Measurements from ENCODE around the gene WDR20. TPM values are rescaled to one million over a fixed set of nuclear protein-coding genes. Genes with fewer than 3 reads are reported as not detected.

The WDR20 gene
- polyA plus RNA-seq, 1 donor (not counting 4 experiments of a cell fraction or from before 2014, with no cell fraction given): 24.5 TPM

GRCh38 chr14:102180248-102180998 lies 40.7 kb downstream of the WDR20 start:
- no peak for DNase-seq (ENCODE audit: low read depth, low spot score)
- H3K9me3 ChIP-seq (ENCODE audit: control insufficient read depth, low read depth, low read length): no peaks in the 10 kb centered on the region
- TF ChIP-seq, protein P1, sequence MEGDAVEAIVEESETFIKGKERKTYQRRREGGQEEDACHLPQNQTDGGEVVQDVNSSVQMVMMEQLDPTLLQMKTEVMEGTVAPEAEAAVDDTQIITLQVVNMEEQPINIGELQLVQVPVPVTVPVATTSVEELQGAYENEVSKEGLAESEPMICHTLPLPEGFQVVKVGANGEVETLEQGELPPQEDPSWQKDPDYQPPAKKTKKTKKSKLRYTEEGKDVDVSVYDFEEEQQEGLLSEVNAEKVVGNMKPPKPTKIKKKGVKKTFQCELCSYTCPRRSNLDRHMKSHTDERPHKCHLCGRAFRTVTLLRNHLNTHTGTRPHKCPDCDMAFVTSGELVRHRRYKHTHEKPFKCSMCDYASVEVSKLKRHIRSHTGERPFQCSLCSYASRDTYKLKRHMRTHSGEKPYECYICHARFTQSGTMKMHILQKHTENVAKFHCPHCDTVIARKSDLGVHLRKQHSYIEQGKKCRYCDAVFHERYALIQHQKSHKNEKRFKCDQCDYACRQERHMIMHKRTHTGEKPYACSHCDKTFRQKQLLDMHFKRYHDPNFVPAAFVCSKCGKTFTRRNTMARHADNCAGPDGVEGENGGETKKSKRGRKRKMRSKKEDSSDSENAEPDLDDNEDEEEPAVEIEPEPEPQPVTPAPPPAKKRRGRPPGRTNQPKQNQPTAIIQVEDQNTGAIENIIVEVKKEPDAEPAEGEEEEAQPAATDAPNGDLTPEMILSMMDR (optimal IDR thresholded peaks at IDR 0.05 in 1 of 3, IDR thresholded peaks at IDR 0.05 in 1 of 3, conservative IDR thresholded peaks at IDR 0.05 in 1 of 3; ENCODE audit: extremely low read depth in 1 of 3, insufficient read depth in 2 of 3, low read length in 3 of 3): no peak
- TF ChIP-seq EZH2 (IDR thresholded peaks at IDR 0.05; ENCODE audit: low read length): no peak
- H3K9ac ChIP-seq (ENCODE audit: control insufficient read depth, extremely low read depth, insufficient read depth, low read length): no peak overlapping the region
- peaks cover 14% of the 10 kb centered on the region for H3K4me1 ChIP-seq (ENCODE audit: control insufficient read depth, extremely low read depth, insufficient read depth, low read length)
- peaks cover 5% of the 10 kb centered on the region for H4K20me1 ChIP-seq (ENCODE audit: control insufficient read depth, extremely low read depth, insufficient read depth, low read length)
- dilution Hi-C loops (cut with MboI; ENCODE audit: extremely low pct_ligation_motif_present, low sequenced_read_pairs): no loop called here
- peaks cover 3% of the 10 kb centered on the region for H3K9me1 ChIP-seq (ENCODE audit: control insufficient read depth, extremely low read depth, insufficient read depth, low read length)
- H3K4me3 ChIP-seq (ENCODE audit: control insufficient read depth in 2 of 3, extremely low read depth in 1 of 3, insufficient read depth in 2 of 3, low read depth in 1 of 3, low read length in 3 of 3): no peak overlapping the region
- no peak overlapping the region for H2AFZ ChIP-seq (ENCODE audit: control insufficient read depth, low read length)
- no peaks in the 10 kb centered on the region for H3K27me3 ChIP-seq (ENCODE audit: control insufficient read depth, extremely low read depth, insufficient read depth, low read length)
- H3K79me2 ChIP-seq (ENCODE audit: control insufficient read depth, insufficient read depth, low read length): peaks cover 70% of the 10 kb centered on the region
- no peak overlapping the region for H3K4me2 ChIP-seq (ENCODE audit: control insufficient read depth, extremely low read depth, insufficient read depth, low read depth, low read length)
- peaks cover 0 to 3% of the 10 kb centered on the region in 2 experiments for H3K36me3 ChIP-seq (ENCODE audit: control insufficient read depth in 2 of 2, extremely low read depth in 1 of 2, insufficient read depth in 2 of 2, low read length in 2 of 2)
- no peak overlapping the region for H3K27ac ChIP-seq (ENCODE audit: control insufficient read depth, insufficient read depth, low read length)
- FAIRE-seq: no peak

DNA sequence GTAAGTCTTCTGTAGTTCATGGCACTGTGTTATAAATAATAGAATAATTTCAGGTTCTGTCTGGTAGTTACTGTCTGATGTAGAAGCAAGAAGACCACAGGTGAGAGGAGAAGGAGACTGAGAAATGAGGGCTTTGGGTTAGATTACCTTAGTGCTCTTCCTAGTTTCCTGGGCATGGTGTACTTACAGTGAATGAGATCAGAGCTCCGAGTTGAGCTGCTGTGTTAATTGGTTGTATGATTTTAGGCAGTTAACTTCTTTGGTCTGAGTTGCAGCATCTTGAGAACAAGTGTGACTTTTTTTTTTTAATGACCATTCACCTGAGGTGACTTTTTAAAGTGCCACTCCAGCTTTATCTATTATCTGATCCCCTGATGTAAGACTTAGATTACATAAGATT lies 41.5 kb downstream of the WDR20 start:
- no peak overlapping the region for H3K27ac ChIP-seq (ENCODE audit: control insufficient read depth, insufficient read depth, low read length)
- no peak for FAIRE-seq
- H3K9me3 ChIP-seq (ENCODE audit: control insufficient read depth, low read depth, low read length): no peaks in the 10 kb centered on the region
- no peak overlapping the region for H2AFZ ChIP-seq (ENCODE audit: control insufficient read depth, low read length)
- no peak overlapping the region for H3K9ac ChIP-seq (ENCODE audit: control insufficient read depth, extremely low read depth, insufficient read depth, low read length)
- peaks cover 72% of the 10 kb centered on the region for H3K79me2 ChIP-seq (ENCODE audit: control insufficient read depth, insufficient read depth, low read length)
- peaks cover 5% of the 10 kb centered on the region for H4K20me1 ChIP-seq (ENCODE audit: control insufficient read depth, extremely low read depth, insufficient read depth, low read length)
- no peaks in the 10 kb centered on the region for H3K27me3 ChIP-seq (ENCODE audit: control insufficient read depth, extremely low read depth, insufficient read depth, low read length)
- peaks cover 5% of the 10 kb centered on the region for H3K9me1 ChIP-seq (ENCODE audit: control insufficient read depth, extremely low read depth, insufficient read depth, low read length)
- H3K4me1 ChIP-seq (ENCODE audit: control insufficient read depth, extremely low read depth, insufficient read depth, low read length): peaks cover 14% of the 10 kb centered on the region
- no peak for TF ChIP-seq EZH2 (IDR thresholded peaks at IDR 0.05; ENCODE audit: low read length)
- H3K36me3 ChIP-seq (ENCODE audit: control insufficient read depth in 2 of 2, extremely low read depth in 1 of 2, insufficient read depth in 2 of 2, low read length in 2 of 2): peaks cover 0 to 3% of the 10 kb centered on the region in 2 experiments
- H3K4me3 ChIP-seq (ENCODE audit: control insufficient read depth in 2 of 3, extremely low read depth in 1 of 3, insufficient read depth in 2 of 3, low read depth in 1 of 3, low read length in 3 of 3): no peak overlapping the region
- no peak for DNase-seq (ENCODE audit: low read depth, low spot score)
- no peak overlapping the region for H3K4me2 ChIP-seq (ENCODE audit: control insufficient read depth, extremely low read depth, insufficient read depth, low read depth, low read length)
- dilution Hi-C loops (cut with MboI; ENCODE audit: extremely low pct_ligation_motif_present, low sequenced_read_pairs): no loop called here
